GM08714 (cell line): ENCODE data around the gene LMBR1.
"Not testable (repeated sequence)": the region's sequence is repeated elsewhere in the genome, so short reads cannot be mapped to it uniquely, and the experiment has no call there.

ENCODE experiments used
- H3K4me3 ChIP-seq: fragments of 200-500 bp; sonication (Bioruptor generic); 2 replicates; pipeline ENCODE4 v1.5.1; 2014; ENCODE audit warnings: mild to moderate bottlenecking, low read length, inconsistent platforms
- ZNF274 ChIP-seq: IDR thresholded peaks from 2 replicates; pipeline ENCODE4 v1.6.1; 2012; ENCODE audit warnings: mild to moderate bottlenecking, low read depth, low read length

LMBR1 gene

DNA sequence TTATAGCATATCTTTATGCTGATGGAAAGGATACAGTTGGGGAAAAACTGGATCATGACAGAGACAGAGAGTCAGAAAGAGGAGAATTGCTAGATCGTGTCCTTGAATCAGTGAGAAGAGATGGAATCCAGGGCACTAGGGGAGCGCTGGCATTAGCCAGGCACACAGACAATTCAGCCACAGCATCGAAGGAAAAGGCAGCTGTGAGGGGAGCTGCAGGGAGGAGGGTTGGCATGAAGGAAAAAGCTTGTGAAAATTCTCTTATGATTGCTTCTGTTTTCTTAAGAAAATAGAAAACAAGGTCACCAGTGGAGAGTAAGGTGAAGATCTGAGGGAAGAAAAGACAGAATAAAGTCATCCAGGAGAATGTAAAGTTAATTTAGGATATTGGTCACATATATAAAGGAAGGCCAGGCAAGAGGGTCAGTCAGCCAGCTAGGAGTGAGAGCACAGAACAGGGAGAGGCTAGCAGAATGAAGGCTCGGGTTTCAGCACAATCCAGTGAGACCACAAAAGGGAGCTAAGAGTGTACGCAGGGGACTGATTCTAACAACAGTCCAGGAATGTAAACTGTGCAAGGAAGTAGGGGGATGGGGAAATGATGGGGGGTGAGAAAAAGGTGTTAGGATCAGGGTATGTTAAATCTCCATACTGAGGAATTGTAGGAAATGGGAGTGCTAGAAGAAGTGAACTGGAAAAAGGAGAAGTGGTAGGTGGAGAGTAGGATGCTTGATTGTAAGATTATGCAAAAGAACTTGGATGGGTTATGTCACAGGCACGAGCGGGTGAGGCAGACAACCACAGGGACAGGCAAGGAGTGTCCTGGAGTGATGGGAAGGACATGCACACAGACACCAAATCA lies 140.4 kb downstream of the LMBR1 start:
- TF ChIP-seq ZNF274 = no peak
- H3K4me3 ChIP-seq = no peak overlapping the region

GRCh38 chr7:156751319-156751718 lies 141.7 kb downstream of the LMBR1 start:
- H3K4me3 ChIP-seq = no peak overlapping the region
- no peak for TF ChIP-seq ZNF274

- no peak for TF ChIP-seq ZNF274
- no peak overlapping the region for H3K4me3 ChIP-seq
Observed at GRCh38 chr7:156747718-156748117, 145.3 kb downstream of the LMBR1 start.

GRCh38 chr7:156746891-156747290 lies 146.1 kb downstream of the LMBR1 start:
- no peak overlapping the region for H3K4me3 ChIP-seq
- no peak for TF ChIP-seq ZNF274

GRCh38 chr7:156739596-156739995 lies 153.4 kb downstream of the LMBR1 start:
- no peak for TF ChIP-seq ZNF274
- H3K4me3 ChIP-seq = no peak overlapping the region

DNA sequence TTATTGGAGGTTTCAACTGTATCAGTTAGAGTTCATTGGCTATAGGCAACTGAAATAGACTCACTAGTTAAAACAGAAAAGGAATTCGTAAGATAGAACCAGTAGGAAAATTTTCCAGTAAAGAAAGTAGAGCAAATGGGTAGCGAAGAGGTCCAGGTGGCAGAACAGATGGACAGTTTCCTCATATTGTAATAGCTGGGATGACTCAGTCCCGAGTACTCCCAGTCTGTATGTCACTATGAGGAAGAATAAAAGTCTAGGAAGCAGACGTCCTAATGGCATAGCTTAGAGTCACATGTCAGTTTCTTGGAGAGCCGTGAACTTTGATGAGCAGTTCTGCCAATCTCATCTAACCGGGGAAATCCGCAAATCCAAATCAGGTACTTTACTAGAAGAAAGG lies 157.1 kb downstream of the LMBR1 start:
- no peak for TF ChIP-seq ZNF274
- H3K4me3 ChIP-seq = no peak overlapping the region

DNA sequence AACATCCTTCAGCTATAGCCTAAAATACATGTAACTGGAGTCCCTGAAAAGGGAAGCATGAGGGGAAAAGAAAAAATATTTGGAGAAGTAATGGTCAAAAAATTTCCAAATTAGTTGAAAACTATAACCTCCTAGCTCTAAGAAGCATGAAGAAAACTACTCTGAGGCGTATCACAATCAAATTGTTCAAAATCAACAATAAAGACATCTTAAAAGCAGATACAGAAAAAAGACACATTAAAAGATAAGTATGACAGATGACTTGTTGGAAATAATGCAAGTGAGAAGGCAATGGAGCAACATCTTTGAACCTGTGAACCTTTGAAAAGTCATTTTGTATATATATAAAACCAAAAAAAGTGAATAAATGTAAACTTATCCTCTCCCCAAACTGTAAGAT lies 159.3 kb downstream of the LMBR1 start:
- no peak overlapping the region for H3K4me3 ChIP-seq
- no peak for TF ChIP-seq ZNF274

DNA sequence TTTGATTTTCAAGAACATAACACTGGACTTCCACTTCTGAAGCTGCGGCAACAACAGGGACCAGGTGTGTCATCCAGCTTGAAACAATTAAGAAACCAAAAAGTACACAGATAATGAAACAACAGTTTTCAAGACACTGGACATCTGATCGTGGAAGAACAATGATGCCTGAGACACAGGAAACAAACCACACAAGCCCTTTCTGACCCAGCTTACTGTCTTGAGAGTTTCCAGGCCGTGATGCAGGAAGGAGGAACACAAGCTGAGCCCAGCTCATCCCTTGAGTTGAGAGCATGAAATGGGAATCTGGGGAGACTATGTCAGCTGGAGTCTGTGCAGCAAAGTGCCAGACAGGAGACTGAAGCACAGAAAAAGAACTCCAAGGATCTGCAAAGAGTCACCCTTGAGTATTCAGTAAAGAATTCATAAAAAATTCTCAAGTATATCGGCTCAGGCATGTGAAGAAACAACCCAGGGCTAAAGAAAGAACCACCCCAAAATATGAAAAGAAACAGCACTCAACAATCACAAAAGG lies 160.8 kb downstream of the LMBR1 start:
- H3K4me3 ChIP-seq = no peak overlapping the region
- TF ChIP-seq ZNF274 = no peak

DNA sequence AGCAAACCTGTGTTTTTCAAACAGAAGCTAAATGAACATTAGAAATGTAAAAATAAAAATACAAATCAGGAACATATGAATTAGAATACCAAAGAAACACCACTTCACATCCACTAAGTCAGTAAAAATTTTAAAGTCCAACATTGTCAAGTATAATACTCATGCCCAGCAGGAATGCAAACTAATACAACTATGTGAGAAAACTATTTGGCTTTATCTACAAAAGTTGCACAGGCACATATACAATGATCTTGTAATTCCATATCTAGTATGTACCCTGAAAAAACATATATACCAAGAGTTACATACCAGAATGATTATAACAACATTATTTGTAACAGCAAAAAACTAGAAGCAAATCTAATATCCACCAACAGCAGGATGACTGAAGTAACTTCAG lies 161.3 kb downstream of the LMBR1 start:
- no peak for TF ChIP-seq ZNF274

GRCh38 chr7:156725936-156726335 lies 167.0 kb downstream of the LMBR1 start:
- H3K4me3 ChIP-seq = no peak overlapping the region
- TF ChIP-seq ZNF274 = no peak

More for the DNA sequence above, 161.3 kb downstream of the LMBR1 start:
- H3K4me3 ChIP-seq = no peak overlapping the region

GRCh38 chr7:156725073-156725472 lies 167.9 kb downstream of the LMBR1 start:
- TF ChIP-seq ZNF274 = no peak
- H3K4me3 ChIP-seq = no peak overlapping the region

DNA sequence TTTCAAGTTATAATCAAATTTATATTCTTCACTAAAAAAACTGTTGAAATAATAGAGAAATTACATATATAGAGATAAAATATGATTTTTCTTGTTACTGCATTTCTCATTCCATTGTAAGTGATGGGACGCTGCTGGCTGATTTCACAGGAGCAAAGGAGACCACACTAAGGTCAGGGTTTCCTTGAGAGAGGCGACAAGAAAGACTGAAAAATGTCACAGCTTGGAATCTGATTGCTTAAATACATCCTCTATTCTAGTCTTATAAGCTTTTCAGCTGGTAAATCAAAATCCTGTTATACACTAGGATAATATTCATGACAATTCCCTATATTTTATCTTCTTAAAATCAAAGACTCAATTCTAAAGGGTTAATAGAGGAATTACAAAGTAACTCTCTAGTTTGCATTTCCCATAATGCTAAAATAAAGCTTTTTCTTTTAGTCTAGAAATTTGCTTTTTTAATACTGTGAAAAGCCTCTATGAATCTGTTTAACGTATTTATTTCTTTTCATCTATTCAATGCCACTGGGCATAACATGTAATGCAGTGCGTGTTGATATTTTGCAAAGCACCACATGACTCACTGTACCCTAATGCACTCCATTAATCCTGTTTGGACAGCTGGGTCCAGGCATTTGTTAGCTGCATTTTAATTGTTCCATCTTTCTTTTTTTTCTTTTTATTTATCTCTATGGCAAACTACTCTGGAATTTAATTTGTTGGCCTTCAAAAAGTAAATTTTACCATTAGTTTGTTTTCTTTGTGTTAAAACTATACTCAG lies 170.7 kb downstream of the LMBR1 start:
- TF ChIP-seq ZNF274 = no peak
- no peak overlapping the region for H3K4me3 ChIP-seq

DNA sequence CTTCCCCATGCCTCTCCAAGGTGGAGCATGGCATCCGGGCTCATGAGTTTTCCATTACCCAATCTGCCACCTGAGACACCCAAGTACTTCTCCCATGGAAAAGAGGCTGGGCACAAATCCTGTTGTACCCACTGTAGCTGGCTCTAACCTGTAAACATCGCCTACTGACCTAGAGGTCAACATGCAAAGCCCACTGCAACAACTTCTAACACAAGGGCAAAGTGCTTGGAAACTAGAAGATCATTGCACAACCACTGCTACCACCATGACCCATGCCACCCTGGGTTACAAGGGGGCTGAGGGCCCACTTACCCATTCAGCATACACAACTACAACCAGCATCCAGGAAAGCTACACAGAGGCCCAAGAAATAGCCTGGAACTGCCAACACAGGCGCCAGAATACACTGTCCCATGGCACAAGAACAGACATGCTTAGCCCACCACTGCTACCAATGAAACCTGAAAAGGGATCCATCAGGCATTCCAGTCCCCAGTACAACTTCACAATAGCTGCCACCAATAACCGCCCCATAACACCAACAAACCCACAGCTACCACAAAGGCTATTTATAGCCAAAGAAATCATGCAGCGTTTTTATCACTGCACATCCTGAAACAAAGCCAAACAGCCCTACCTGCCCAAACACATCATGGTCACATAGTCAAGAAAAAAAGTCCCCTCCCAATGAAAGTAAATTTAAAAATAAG lies 189.1 kb downstream of the LMBR1 start:
- no peak overlapping the region for H3K4me3 ChIP-seq
- TF ChIP-seq ZNF274 = no peak

DNA sequence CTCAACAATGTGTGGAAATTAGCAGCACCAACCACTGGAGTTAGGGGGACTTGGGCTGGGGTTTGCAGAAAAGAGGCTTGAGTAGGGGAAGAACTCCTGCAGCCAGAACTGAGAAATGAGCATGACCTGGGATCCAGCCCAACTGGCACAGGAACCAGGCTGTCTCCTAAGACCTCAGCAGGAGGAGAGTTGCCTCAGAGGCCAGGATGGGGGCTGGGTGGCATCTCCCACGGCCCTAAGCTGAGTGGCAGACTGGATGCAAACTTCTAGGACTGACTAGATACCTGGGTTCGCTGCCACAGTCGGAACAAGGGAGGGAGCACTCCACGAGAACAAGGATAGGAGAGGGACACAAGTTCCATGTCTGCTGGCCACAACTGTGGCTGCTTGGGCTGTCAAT lies 189.8 kb downstream of the LMBR1 start:
- TF ChIP-seq ZNF274 = no peak
- H3K4me3 ChIP-seq = no peak overlapping the region

DNA sequence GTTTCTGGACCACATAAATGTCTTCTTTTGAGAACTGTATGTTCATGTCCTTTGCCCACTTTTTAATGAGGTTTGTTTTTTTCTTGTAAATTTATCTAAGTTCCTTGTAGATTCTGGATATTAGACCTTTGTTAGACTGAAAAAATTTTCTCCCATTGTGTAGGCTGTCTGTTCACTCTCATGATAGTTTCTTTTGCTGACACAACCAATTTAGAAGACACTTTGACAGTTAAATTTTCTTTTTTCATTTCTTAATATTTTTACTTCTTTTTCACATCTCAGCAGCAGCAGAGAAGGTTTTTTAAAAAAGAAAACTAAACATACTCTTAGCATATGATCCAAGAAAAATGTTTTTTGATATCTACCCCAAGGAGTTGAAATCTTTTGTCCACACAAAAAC lies 190.6 kb downstream of the LMBR1 start:
- no peak for TF ChIP-seq ZNF274

DNA sequence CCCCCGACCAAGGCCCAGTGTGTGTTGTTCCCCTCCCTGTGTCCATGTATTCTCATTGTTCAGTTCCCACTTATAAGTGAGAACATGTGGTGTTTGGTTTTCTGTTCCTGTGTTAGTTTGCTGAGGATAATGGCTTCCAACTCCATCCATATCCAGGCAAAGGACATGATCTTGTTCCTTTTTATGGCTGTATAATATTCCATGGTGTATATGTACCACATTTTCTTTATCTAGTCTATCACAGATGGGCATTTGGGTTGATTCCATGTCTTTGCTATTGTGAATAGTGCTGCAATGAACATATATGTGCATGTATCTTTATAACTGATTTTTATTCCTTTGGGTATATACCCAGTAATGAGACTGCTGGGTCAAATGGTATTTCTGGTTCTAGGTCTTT lies 191.2 kb downstream of the LMBR1 start:
- H3K4me3 ChIP-seq = not testable (repeated sequence)

More for the DNA sequence above, 190.6 kb downstream of the LMBR1 start:
- no peak overlapping the region for H3K4me3 ChIP-seq

GRCh38 chr7:156698512-156698911 lies 194.5 kb downstream of the LMBR1 start:
- H3K4me3 ChIP-seq = not testable (repeated sequence)

DNA sequence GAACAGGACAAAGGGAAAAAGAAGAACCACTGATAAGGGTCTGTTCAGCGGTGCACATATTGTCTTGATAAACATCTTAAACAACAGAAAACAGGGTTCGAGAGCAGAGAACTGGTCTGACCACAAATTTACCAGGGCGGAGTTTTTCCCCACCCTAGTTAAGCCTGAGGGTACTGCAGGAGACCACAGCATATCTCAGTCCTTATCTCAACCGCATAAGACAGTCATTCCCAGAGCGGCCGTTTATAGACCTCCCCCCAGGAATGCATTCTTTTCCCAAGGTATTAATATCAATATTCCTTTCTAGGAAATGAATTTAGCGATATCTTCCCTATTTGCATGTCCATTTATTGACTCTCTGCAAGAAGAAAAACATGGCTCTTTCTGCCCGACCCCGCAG lies 195.7 kb downstream of the LMBR1 start:
- not testable (repeated sequence) for H3K4me3 ChIP-seq
